GM19193 (cell line): Measurements from ENCODE around the gene GPR153.

Experiments
- POLR2A ChIP-seq: IDR thresholded peaks from 4 replicates; pipeline ENCODE4 v1.6.1; 2011; ENCODE audit not compliant: insufficient read depth, insufficient read length; ENCODE audit errors: extremely low read depth

Gene GPR153

DNA sequence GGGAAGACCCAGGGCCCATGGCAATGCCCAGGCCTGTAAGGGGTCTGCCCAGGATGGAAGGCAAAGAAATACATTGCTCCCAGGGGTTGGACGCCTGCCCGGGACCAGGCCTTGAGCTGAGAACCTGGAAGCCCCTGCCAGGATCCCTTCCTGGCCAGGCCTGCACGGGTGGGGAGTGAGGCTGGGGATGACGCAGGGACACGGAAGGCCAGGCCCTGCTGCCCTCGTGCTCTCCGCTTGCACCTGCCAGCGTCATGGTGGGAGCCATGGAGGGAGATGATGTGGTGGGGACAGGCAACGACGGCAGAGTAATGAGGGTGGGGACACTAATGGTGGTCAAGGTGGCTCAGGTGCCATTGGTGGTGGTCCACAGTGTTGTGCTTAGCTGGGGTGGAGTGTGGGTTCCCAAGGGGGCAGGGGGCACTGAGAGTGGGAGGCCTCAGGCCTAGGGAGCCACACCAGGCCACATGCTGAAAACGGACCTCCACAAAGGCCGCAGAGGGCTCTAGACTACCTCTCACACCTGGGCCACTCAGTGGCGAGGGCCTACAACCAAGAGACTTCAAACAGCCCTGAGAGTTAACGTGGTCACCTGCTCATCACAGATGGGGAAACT, 12.6 kb downstream of the GPR153 start:
- TF ChIP-seq POLR2A: no peak

DNA sequence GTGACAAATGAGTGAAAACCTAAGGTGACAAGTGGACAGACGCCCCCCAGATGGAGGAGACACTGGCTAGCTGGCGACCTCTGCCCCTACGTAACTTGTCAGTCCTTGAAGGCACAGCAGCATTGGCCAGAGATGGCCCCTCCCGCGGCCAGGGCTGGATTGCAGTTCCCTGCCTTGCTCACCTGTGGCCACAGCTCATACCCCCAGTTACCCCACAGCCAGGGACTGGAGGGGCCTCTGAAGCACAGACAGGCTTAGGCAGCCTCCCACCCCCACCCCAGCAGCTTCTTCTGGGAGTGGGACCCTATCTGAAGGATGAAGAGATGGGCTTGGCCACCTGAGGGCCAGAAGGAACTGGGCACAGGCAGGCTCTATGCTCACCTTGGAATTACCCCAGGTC, 13.2 kb downstream of the GPR153 start:
- TF ChIP-seq POLR2A: no peak

DNA sequence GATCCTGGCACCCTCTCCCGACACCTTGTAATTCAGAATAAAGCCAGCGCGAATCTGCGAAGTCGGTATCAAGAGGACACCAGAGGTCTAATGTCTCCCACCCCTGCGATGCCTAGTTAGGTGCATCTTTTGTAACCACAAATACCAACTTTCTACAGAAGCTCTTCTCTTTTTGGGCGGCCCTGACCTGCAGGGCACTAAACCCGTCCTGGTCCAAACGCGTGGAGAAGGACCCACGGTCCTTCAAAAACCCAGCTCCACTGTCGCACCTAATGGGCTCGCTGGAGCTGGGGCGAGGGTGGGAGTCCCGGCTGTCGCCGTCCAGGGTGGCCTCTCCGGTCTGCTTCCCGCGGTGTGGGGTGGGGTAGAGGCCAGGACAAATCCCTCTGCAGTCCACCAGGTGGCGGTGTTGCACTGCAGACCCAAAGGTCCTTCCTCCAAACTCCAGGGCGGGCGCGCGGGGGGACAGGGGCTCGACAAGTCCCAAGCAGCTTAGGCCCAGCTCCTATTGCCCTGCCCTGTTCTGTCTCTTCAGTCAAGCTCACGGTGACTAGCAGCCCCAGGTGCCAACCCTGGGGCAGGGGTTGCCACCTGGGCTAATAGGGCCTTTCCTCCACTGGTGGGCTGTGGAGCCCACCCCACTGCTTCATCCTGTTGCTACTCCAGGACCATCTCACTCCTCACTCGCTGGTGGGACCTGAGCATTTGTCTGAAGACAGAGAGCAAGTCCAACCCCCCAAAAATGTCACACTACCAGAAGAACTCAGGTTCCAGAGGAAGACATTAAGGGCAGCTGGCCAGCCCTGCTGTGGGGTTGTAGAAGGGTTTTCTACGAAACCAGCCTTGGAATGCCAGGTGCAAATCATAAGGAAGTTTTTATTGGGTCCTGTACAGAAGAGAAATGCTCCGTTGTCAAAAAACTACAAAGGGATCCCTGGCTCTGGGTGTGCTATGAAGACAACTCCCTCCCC, 14.1 kb downstream of the GPR153 start:
- TF ChIP-seq POLR2A: no peak

DNA sequence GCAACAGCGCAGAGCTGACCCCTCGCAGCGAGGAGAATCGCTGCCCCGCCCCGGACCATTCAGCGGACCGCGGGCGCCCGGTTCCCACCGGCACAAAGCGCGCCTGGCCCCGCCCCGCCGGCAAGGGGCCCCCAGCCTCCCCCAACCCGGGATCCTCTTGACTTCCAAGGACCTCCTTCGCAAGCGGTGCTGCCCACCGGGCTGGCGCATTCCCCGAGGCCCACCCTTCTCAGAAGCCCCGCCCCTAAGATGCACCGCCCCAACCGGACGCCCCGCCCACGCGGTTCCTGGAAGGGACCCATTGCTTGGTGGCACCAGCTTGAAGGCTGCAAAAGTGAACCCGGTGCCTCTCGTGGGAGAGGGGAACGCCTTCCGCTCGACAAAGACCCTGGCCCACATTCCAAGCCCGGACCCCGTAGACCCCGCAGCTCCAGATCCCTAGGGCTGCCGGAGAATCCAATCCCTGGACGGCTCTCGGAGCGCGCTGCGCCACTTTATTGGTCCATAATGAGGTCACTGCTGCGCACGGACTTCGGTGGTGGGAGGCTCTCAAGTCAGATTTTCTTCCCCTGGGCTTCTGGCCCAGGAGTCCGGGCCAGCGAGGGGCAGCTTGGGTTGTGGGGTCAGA, 14.9 kb downstream of the GPR153 start:
- no peak for TF ChIP-seq POLR2A

DNA sequence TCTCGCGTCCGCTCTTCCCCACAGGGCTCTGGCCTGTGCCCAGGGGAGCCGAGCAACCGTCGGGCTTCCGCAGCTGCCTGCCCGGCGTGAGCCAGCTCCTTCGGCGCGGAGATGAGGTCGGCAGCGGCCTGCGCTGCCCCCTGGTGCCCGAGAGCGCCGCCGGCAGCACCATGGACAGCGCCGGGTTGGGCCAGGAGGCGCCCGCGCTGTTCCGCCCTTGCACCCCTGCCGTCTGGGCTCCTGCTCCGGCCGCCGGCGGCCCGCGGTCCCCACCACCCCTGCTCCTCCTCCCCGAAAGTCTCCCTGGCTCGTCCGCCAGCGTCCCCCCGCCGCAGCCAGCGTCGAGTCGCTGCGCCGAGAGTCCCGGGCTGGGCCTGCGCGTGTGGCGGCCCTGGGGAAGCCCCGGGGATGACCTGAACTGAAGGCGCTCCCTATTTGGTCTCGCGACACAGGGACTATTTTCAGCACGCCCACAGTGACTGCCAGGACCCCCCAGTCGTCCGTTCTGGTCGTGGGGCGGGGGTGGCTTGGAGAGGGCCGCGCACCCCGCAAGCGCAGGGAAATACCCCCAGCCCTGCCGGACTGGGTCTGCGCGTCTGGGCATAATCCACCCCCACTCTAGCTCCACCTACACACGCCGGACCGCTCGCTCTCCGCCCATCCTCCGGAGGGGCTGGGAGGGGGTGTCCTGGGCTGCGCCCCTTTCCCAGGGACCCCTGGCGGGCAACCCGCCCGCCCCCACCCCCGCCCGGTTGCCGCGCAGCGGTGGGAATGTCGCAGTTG, 15.6 kb downstream of the GPR153 start:
- TF ChIP-seq POLR2A: no peak

DNA sequence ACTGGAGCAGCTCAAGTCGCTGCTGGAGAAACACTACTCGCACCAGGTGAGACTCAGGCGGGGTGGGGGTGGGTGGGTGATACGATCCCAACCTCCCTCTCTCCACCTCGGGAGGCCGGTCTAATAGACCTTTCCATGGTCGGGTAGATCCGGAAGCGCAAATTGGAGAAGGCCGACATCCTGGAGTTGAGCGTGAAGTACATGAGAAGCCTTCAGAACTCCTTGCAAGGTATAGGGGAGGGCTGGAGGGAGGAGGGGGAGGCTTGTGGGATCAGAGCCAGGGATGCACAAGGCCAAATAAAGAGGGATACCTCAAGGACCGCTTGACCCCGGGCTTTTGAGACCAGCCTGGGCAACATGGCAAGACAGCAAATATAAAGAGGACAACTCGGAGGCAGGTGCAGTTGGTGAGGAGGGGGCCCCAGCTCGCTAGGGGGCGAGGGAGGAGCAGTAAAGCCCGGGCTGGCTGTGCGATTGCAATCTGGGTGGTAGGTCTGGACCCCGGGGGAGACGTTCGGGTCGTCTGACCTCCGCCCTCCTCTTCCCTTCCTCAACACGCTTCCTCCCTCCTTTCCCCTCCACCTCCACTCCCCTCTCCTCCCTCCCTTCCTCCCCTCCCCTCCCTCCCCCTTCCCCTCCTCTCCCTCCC, 16.4 kb downstream of the GPR153 start:
- TF ChIP-seq POLR2A: no peak

DNA sequence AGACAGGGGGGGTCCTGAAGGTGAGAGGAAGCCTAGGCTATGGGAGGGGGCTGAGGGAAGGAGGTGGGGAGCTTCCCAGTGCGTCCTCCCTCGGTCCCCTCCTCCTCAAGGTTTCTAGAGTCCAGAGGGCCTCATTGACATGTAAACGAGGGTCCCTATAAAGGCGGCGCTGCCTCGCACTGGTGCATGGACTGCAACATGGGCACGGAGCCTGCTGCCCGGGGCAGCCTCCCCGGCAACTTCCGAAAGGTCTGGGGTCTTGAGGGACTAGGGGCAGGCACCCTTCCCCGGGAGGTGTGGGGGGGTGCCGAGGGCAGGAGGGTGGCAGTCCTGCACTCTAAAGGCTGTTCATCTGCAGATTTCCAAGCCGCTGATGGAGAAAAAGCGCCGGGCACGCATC, 16.9 kb downstream of the GPR153 start, which contains the start of gene HES3:
HES3 (plus strand) TSS at position 187 of the 400 bp plus-strand sequence; CDS start at position 374, 187 bp downstream.
- TF ChIP-seq POLR2A: no peak

DNA sequence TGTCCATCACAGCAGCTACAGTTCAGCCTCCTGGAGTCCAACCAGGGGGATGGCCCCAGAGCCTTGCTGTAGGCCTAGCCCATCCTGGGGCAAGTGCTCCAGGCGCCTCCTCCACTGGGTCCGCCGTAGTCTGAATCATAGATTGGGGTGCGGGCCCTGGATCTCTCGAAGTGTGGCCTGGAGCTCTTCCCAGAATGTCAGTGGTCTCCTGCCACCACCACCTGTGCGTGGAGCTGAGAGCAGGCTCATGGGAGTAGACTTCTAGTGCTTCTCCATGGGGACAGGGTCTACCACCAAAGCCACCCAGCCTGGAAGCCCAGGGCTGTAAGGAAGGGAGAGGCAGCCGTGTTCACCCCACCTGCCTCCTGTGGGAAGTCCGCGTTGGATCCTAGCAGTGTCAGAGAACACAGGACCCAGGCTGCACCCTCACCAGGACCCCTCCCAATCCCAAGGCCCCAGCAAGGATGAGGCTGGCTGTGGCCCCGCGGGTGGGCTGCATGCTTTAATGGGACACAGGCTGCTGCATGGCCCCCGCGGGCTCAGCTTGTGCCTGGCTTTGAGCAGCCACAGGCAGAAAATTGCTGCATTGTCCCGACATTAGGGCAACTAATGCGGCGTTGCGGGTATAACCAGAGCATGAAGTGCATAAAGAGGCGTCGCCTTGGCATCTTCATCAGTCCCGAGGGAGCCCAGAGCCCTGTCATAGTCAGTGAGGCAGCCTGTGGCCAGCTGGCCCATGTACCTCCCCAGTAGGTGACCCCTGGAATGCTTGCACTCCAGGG, 17.7 kb downstream of the GPR153 start:
- TF ChIP-seq POLR2A: no peak

DNA sequence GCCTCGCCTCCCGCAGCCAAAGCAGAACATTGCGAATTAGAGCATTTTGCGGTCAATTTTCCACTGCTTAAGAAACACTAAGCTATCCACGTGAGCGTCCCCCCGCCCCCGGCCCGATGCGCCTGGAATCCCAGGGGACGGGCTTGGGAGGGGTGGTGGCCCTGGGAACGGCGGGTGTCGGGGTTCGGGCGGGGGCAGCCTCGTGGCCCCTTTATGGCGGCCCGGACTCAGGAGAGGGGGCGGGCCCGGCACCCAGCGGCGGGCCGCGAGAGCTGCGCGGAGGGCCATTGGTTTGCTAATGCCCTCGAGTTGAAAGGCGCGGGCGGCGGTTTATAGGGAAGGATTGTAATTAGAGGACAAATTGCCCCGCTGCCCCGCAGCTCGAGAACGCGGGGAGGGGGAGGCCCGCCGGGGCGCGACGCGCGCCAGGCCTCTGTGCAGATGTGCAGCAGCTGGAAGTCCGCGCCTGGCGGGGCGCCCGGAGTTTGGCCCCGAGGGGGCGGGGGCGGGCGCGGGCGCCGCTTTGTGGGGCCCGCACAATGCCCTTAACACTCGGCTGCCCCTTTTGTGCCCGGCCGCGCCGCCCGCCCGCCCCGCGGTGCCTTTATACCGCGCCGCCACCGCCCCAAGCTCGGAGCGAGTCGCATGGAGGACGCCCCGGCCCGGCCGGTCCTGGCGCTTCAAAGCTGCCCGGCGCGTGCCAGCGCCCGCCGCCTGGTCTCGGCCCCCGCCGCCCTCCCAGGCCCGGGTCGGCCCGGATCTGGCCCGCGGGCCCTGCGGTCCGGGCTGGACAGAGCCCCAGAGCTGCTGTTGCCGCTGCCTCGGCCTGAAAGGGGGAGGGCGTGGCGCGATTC, 18.8 kb downstream of the GPR153 start:
- TF ChIP-seq POLR2A: no peak

DNA sequence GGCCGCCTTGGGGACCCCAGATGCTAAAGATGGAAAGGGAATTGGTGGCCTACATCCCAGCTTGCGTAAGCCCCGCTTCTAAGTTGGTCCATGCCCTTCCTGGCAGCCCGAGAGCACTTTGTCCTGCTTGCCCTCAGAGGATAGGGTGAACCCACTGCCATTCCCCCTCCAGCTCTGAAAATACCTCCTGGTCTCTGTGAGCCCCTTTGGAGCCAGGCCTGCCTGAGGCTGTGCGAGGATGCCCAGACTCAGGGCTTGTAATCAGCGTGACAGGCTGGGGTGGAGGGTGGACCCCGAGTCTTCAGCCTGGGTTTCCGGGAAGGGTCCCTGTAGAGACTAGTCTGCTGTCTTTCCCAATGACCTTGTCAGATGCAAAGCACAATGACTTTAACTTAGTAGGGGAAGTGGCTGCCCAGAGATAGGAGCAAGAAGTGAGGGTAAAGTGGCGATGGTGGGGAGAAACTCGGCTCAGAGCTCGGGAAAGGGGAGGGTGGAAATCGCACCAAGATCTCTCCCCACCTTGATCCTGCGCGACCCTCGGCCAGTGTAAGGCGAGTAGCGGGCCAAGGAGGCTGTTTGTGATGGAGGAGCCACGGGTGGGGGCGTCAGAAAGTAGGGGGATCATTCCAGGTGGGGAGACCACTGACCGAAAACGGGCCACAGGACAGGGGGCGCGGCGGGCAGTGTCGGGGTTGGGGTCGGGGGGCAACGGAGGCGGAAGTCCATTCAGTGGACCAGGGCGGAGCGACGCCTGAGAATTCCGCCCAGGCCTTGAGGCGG, 19.6 kb downstream of the GPR153 start:
- TF ChIP-seq POLR2A: no peak

DNA sequence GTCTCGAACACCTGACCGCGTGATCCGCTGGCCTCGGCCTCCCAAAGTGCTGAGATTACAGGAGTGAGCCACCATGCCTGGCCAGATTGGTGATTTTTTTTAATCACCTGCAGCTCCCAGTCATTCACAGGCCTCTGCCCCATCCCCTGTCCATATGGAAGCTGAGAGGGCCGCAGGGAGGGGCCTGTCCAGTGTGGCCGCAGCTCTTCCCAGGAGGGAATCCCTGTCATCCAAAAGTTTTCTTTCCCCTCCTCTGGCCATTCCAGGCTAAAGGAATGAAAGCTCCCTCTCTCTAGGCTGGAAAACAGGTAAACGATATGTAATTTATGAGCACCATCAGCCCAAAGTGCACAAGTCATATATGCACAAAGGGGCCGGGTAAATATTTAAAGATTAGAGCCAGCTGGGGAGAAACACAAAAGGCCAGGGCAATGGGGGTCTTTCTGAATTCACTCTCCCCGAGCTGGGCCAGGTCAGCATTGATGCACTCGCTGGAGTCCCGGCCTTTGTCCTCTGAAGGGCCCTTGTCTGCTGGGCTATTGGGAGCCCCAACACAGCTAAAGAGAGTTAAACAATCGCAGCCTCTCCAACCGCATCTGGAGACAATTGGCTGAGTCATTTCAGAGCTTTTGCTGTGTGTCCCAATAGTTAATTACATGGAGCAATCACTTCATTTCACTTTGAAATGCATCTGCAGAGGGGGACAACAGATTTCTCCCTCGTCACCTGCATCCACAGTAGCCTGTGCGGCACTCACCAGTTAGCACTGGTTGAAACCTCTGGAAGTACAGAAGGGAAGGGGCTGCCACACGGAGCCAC, 20.7 kb downstream of the GPR153 start:
- no peak for TF ChIP-seq POLR2A
